Uterus (tissue), 4 donors: ENCODE measurements around the gene PSENEN. TPM values are rescaled to one million over a fixed set of nuclear protein-coding genes. Genes with fewer than 3 reads are reported as not detected.
"Not testable (repeated sequence)": the region's sequence is repeated elsewhere in the genome, so short reads cannot be mapped to it uniquely, and the experiment has no call there.

Experiments used
- DNase-seq, 2 donors: peaks; one replicate each; pipeline ENCODE4 v3.0.0-alpha.2; 2019 to 2020
- H3K27ac ChIP-seq, 2 donors: fragments of 200-600 bp; sonication (generic); 1 replicate in 1 of 2; 2 replicates in 1 of 2; pipeline ENCODE4 v1.5.1; 2016 to 2018
- H3K27me3 ChIP-seq, 2 donors: fragments of 200-600 bp; sonication (generic); one replicate each; pipeline ENCODE4 v1.5.1; 2018 to 2019; ENCODE audit warnings: control low read depth in 1 of 2
- H3K36me3 ChIP-seq, 2 donors: fragments of 200-600 bp; sonication (generic); one replicate each; pipeline ENCODE4 v1.5.1; 2019; ENCODE audit warnings: control low read depth in 1 of 2
- H3K4me1 ChIP-seq, 2 donors: fragments of 200-600 bp; sonication (generic); one replicate each; pipeline ENCODE4 v1.5.1; 2018 to 2019; ENCODE audit warnings: control low read depth in 1 of 2
- H3K4me3 ChIP-seq, 2 donors: fragments of 200-600 bp; sonication (generic); 1 replicate in 1 of 2; 2 replicates in 1 of 2; pipeline ENCODE4 v1.5.1; 2018 to 2019; ENCODE audit warnings: mild to moderate bottlenecking in 1 of 2
- H3K9me3 ChIP-seq, 2 donors: fragments of 200-600 bp; sonication (generic); one replicate each; pipeline ENCODE4 v1.5.1; 2019; ENCODE audit warnings: control low read depth in 1 of 2
- CTCF ChIP-seq, 4 experiments: fragments of 200-600 bp in 2 of 4; fragments of 450-650 bp in 2 of 4; sonication (generic) in 2 of 4; IDR thresholded peaks; one replicate each; pipeline ENCODE4 v1.5.1; 2016 to 2019; ENCODE audit warnings: antibody characterized with exemption in 4 of 4, mild to moderate bottlenecking in 2 of 4, moderate library complexity in 1 of 4
- POLR2A ChIP-seq, 2 donors: fragments of 450-650 bp; IDR thresholded peaks; one replicate each; pipeline ENCODE4 v1.6.1; 2016; ENCODE audit warnings: antibody characterized with exemption in 2 of 2, mild to moderate bottlenecking in 1 of 2, moderate library complexity in 1 of 2
- intact Hi-C: fragments of 100-400 bp; cut with DNase I; formaldehyde crosslinking; loops from one replicate; pipeline ENCODE4 v1.15.1; 2023; ENCODE audit warnings: low total_unique reads
- total RNA-seq, 4 donors: library from RNA; depleted of rRNA in 3 of 4; stranded (reverse); fragments of >200 nt in 3 of 4; gene quantifications; one replicate each; pipeline versions ENCODE4 v1.1.0 to v1.2.4, GENCODE V29; 2014 to 2023
- donor health status: DM: yes; HTN: yes; CAD: no.

The PSENEN gene
- total RNA-seq, 4 donors from 2014 or later = 5.3 to 37.3 (median 18.8) TPM

- H3K4me1 ChIP-seq = no peaks in the 10 kb centered on the region
- intact Hi-C loops = no loop called here
- H3K9me3 ChIP-seq = no peaks in the 10 kb centered on the region
- no peak overlapping the region for H3K4me3 ChIP-seq
- H3K27me3 ChIP-seq = no peaks in the 10 kb centered on the region
- TF ChIP-seq POLR2A (IDR thresholded peaks at IDR 0.05) (no peak), CTCF (IDR thresholded peaks at IDR 0.05) (no peak)
- no peak for DNase-seq
- H3K27ac ChIP-seq = no peak overlapping the region
- no peaks in the 10 kb centered on the region for H3K36me3 ChIP-seq
Measured at GRCh38 chr19:35766571-35767104, 21.2 kb downstream of the PSENEN start.

DNA sequence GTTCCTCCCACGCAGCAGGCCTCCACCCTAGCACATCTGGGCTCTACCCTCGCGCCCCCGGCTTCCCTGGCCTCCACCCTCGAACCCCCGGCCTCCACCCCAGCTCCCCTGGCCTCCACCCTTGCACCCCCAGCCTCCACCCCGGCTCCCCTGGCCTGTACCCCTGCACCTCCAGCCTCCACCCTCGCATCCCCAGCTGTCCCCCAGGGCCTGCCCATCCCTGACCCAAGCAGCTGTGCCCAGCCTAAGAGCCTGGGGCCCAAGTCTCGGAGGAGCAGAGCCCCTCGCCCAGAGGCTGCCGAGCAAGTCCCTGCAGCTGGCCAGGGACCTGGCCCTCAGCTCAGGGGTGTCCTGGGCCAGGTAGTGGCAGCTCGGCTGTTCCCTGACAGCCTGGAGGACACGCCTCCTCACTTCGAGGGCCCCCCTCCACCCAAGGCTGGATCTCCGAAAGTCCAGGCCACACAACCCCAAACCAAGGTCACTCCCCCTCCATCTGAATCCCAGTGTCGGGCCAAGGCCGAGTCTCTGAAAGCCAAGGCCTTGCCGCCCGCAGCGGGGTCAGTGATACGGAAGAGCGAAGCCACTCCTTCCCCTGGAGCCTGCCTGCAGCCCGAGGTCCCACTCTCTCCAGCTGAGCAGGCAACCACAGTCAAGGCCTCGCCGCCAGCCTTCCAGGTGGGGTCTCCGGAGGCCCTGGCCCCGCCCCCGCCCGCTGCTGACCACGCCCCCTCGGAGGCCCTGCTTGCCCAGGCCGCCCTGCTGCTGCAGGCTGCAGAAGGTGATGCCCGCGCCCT lies 22.0 kb downstream of the PSENEN start:
- intact Hi-C loops = no loop called here
- Histone ChIP-seq H3K4me1 (no peaks in the 10 kb centered on the region), H3K27me3 (no peaks in the 10 kb centered on the region), H3K4me3 (no peak overlapping the region), H3K9me3 (no peaks in the 10 kb centered on the region), H3K36me3 (no peaks in the 10 kb centered on the region), H3K27ac (no peak overlapping the region)
- no peak for TF ChIP-seq POLR2A (IDR thresholded peaks at IDR 0.05)
- no peak for DNase-seq

DNA sequence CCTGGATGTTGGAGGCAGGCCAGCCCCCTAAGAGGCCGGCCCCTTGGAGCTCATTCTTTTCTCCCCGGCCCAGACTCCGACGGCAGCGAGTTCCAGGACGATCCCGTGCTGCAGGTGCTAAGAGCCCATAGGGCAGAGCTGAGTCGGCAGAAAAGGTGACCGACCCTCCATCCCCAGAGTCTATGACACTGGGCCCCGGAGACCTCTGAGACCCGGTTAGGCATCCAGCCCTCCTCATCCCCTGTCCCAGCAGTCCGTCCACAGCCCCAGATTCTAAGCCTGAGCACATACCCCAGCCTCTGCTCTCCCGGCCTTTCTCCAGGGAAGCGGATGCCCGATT lies 22.6 kb downstream of the PSENEN start:
- Histone ChIP-seq H3K4me1 (no peaks in the 10 kb centered on the region), H3K9me3 (no peaks in the 10 kb centered on the region), H3K36me3 (no peaks in the 10 kb centered on the region), H3K4me3 (no peak overlapping the region), H3K27me3 (no peaks in the 10 kb centered on the region), H3K27ac (no peak overlapping the region)
- intact Hi-C loops = no loop called here
- TF ChIP-seq POLR2A (IDR thresholded peaks at IDR 0.05) (no peak), CTCF (IDR thresholded peaks at IDR 0.05) (no peak)
- DNase-seq = no peak

- H3K36me3 ChIP-seq, H3K4me3 ChIP-seq, H3K27ac ChIP-seq, H3K9me3 ChIP-seq, DNase-seq, intact Hi-C loops, H3K27me3 ChIP-seq, H3K4me1 ChIP-seq: not testable (repeated sequence)
Measured at GRCh38 chr19:35772362-35772761, 26.9 kb downstream of the PSENEN start.

DNA sequence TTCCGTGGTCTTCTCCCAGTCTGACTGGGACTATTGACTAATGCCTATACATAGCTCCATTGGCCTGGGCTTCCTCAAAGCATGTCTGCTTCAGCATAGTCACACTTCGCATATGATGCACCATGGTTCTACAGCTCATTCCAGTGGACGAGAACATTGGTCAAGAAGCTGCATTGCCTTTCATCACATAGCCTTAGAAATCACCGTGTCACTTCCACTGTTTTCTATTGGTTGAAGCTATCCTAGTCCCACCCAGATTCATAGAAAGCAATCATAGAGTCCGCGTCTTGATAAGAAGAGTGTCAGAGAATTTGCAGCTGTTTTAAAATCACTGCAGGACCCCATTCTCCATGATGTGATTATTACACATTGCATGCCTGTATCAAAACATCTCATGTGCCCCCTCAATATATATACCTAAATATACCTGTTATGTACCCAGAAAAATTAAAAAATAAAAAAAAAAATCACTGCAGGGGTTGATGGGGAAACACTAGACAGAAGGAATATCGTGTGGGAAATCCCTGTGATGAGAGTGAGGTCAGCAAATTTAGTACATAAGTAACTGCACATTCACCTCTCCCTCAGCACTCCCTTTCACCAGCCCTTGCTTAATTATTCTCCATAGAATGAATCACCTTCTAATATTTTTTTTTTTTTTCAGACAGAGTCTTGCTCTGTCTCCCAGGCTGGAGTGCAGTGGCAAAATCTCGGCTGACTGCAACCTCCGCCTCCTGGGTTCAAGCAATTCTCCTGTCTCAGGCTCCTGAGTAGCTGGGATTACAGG lies 27.8 kb downstream of the PSENEN start:
- no peak for TF ChIP-seq CTCF (IDR thresholded peaks at IDR 0.05)
- no peak overlapping the region for H3K4me3 ChIP-seq
- H3K36me3 ChIP-seq = no peaks in the 10 kb centered on the region
- H3K4me1 ChIP-seq = peaks cover 0 to 6% of the 10 kb centered on the region in 2 donors
- intact Hi-C loops = no loop called here
- DNase-seq = no peak
- H3K27me3 ChIP-seq = no peaks in the 10 kb centered on the region
- no peak overlapping the region for H3K27ac ChIP-seq
- no peaks in the 10 kb centered on the region for H3K9me3 ChIP-seq
